GM12873 (cell line): Measurements from ENCODE around the gene AOPEP.

Experiments
- TF ChIP-seq, protein P1 (sequence below): IDR thresholded peaks from 2 replicates; pipeline ENCODE4 v1.5.1; 2012; ENCODE audit warnings: low read depth, mild to moderate bottlenecking, moderate library complexity, low read length, control low read depth; ENCODE audit not compliant: insufficient read depth; ENCODE audit errors: missing control alignments

The AOPEP gene

DNA sequence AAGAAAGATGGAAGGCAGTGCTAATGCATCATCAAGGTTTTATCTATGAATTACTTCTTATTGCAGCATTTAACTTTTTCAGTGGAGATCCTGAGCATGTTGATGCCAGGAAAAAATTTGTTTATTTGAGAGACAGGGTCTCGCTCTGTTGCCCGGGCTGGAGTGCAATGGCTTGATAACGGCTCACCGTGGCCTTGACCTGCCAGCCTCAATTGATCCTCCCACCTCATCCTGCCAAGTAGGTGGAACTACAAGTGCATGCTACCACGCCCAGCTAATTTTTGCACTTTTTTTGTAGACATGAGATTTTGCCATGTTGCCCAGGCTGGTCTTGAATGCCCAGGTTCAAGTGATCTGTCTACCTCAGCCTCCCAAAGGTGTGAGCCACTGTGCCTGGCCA is 47.2 kb downstream of the AOPEP start:
- TF ChIP-seq, protein P1, sequence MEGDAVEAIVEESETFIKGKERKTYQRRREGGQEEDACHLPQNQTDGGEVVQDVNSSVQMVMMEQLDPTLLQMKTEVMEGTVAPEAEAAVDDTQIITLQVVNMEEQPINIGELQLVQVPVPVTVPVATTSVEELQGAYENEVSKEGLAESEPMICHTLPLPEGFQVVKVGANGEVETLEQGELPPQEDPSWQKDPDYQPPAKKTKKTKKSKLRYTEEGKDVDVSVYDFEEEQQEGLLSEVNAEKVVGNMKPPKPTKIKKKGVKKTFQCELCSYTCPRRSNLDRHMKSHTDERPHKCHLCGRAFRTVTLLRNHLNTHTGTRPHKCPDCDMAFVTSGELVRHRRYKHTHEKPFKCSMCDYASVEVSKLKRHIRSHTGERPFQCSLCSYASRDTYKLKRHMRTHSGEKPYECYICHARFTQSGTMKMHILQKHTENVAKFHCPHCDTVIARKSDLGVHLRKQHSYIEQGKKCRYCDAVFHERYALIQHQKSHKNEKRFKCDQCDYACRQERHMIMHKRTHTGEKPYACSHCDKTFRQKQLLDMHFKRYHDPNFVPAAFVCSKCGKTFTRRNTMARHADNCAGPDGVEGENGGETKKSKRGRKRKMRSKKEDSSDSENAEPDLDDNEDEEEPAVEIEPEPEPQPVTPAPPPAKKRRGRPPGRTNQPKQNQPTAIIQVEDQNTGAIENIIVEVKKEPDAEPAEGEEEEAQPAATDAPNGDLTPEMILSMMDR = no peak

DNA sequence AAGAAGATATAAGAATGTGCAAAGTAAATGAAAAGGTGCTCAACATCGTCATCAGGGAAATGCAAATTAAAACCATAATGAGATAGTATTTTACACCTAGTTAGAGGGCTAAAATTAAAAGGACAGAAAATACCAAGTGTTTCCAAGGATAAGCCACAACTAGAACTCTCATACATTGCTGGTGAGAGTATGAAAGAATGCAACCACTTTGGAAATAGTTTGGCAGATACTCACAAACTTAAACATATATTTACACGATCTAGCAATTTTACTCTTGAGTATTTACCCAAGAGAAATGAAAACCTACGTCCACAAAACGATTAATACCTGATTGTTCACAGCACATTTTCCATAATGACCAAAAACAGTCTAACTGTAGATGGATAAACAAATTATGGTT is 51.5 kb downstream of the AOPEP start:
- TF ChIP-seq, protein P1 = no peak

DNA sequence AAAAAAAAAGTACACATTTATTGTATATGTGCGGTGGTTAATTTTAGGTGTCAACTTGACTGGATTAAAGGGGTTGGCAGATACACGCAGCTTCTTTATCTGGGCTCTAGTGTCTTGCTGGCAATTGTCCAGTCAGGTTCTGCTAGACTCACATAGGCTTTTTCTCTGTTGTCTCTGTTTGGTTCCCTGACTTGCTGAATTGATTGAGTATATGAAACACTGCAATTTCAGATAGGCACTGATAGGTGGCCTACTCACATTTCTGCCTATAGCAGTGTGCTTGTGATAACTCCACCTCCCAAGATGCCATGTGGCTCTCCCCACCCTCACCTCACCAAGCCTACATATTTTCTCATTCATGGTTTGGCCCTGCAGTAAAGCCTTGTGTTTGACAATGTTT is 52.5 kb downstream of the AOPEP start:
- TF ChIP-seq, protein P1 = no peak

GRCh38 chr9:94779693-94780290 is 53.3 kb downstream of the AOPEP start:
- TF ChIP-seq, protein P1 = no peak

- TF ChIP-seq, protein P1 = no peak
Observed at GRCh38 chr9:94780516-94780950, 54.0 kb downstream of the AOPEP start.

DNA sequence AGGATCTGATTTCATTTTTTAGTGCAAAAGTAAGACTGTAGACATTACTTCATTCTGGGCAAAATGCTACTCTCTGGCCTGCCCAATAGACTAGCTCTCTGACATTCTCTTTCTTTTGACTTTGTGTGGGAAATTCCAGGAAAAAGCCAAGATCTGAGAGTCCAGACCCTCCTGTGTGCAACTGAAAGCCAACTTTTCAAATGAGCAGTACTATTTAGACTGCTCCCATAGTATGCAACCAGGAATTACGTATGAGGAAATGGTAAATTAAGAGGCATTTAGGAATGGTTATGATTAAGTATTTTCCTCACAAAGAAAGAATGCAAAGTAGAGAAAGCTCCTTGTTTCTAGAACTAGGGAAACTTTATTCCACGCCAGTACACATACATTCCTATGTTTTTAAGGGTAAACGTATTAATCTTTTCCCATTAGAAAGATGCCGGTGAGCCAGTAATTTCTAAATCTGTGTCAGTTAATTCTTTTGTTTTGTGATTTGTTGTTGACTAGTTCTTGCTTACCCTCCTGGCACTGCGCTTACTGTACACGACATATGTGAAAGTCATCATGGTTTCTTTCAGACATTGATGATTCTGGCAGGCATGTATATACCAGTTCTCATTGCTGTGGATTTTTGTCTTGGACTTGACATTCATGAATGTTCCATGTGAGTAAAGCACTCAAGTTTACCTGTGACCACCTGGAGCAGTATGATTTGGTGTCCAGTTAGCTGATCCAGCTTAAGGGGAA is 56.0 kb downstream of the AOPEP start:
- TF ChIP-seq, protein P1 = no peak

DNA sequence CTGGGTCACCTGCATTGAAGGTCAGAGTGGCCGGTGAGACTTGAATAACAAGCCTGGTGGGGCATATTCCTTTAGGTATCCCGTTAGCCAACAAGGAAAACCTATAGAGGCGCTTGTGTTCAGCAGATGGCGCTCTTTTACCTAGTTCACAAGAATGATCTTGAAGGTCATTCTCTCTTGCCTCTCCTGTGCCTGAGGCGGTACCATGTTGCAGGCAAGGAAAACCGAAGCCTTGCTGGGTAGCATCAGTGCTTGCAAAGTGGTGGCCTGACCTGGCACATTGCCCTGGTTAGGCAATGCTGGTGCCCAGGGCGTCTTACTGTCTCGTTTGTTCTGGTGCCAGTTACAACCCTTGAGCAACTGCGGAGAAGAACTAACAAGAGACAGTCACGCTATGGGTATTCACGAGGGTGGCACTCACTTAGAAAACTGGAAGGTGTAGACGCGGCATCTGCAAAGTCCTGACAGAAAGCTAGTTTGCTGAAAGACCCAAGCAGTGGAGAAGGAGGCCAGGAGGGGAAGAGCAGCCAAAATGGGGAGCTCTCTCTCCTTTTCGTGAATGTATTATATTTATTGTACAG is 56.7 kb downstream of the AOPEP start:
- TF ChIP-seq, protein P1 = peak; percentile 76
